HL-60 (cell line): ENCODE data around the gene FARS2.

ENCODE experiments used
- DNase-seq, 2 experiments: peaks; one replicate each; pipeline ENCODE4 v3.0.0-alpha.2; 2010 to 2020; ENCODE audit warnings: low read depth in 1 of 2, low spot score in 1 of 2
- H3K27ac ChIP-seq: fragments of 250-450 bp; sonication (Bioruptor Pico); replicated peaks from 2 replicates; pipeline ENCODE4 v1.5.1; 2020; ENCODE audit warnings: mild to moderate bottlenecking, moderate library complexity
- H3K27me3 ChIP-seq: fragments of 250-450 bp; sonication (Bioruptor Pico); 2 replicates; pipeline ENCODE4 v1.5.1; 2021; ENCODE audit warnings: mild to moderate bottlenecking, moderate library complexity; ENCODE audit not compliant: insufficient read depth, poor library complexity, severe bottlenecking
- H3K4me3 ChIP-seq: replicated peaks from 2 replicates; pipeline ENCODE4 v1.5.1; 2011; ENCODE audit warnings: mild to moderate bottlenecking, control low read depth, low read length; ENCODE audit not compliant: insufficient read depth
- GABPA ChIP-seq: IDR thresholded peaks from 2 replicates; pipeline ENCODE4 v1.6.1; 2012; ENCODE audit warnings: low read depth
- POLR2AphosphoS5 ChIP-seq: IDR thresholded peaks from 2 replicates; pipeline ENCODE4 v1.6.1; 2012; ENCODE audit warnings: low read depth
- SPI1 ChIP-seq: IDR thresholded peaks from 2 replicates; pipeline ENCODE4 v1.6.1; 2012; ENCODE audit warnings: low read depth, mild to moderate bottlenecking, borderline replicate concordance
- TF ChIP-seq, protein P1 (sequence below): IDR thresholded peaks from 2 replicates; pipeline ENCODE4 v1.6.1; 2012; ENCODE audit warnings: low read depth; ENCODE audit not compliant: insufficient replicate concordance
- TF ChIP-seq, protein P2 (sequence below): IDR thresholded peaks from one replicate; pipeline ENCODE4 v1.5.1; 2011; ENCODE audit warnings: low read length, control low read depth, inconsistent platforms; ENCODE audit not compliant: insufficient read depth

Gene FARS2

GRCh38 chr6:5731435-5731834, 470.1 kb downstream of the FARS2 start:
- Histone ChIP-seq H3K27me3 (no peaks in the 10 kb centered on the region), H3K27ac (no peak overlapping the region), H3K4me3 (no peak overlapping the region)
- DNase-seq, result no peak
- TF ChIP-seq SPI1 (no peak), GABPA (no peak), POLR2AphosphoS5 (no peak)
- TF ChIP-seq, protein P1, sequence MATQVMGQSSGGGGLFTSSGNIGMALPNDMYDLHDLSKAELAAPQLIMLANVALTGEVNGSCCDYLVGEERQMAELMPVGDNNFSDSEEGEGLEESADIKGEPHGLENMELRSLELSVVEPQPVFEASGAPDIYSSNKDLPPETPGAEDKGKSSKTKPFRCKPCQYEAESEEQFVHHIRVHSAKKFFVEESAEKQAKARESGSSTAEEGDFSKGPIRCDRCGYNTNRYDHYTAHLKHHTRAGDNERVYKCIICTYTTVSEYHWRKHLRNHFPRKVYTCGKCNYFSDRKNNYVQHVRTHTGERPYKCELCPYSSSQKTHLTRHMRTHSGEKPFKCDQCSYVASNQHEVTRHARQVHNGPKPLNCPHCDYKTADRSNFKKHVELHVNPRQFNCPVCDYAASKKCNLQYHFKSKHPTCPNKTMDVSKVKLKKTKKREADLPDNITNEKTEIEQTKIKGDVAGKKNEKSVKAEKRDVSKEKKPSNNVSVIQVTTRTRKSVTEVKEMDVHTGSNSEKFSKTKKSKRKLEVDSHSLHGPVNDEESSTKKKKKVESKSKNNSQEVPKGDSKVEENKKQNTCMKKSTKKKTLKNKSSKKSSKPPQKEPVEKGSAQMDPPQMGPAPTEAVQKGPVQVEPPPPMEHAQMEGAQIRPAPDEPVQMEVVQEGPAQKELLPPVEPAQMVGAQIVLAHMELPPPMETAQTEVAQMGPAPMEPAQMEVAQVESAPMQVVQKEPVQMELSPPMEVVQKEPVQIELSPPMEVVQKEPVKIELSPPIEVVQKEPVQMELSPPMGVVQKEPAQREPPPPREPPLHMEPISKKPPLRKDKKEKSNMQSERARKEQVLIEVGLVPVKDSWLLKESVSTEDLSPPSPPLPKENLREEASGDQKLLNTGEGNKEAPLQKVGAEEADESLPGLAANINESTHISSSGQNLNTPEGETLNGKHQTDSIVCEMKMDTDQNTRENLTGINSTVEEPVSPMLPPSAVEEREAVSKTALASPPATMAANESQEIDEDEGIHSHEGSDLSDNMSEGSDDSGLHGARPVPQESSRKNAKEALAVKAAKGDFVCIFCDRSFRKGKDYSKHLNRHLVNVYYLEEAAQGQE, result no peak
- TF ChIP-seq, protein P2, sequence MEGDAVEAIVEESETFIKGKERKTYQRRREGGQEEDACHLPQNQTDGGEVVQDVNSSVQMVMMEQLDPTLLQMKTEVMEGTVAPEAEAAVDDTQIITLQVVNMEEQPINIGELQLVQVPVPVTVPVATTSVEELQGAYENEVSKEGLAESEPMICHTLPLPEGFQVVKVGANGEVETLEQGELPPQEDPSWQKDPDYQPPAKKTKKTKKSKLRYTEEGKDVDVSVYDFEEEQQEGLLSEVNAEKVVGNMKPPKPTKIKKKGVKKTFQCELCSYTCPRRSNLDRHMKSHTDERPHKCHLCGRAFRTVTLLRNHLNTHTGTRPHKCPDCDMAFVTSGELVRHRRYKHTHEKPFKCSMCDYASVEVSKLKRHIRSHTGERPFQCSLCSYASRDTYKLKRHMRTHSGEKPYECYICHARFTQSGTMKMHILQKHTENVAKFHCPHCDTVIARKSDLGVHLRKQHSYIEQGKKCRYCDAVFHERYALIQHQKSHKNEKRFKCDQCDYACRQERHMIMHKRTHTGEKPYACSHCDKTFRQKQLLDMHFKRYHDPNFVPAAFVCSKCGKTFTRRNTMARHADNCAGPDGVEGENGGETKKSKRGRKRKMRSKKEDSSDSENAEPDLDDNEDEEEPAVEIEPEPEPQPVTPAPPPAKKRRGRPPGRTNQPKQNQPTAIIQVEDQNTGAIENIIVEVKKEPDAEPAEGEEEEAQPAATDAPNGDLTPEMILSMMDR, result no peak

DNA sequence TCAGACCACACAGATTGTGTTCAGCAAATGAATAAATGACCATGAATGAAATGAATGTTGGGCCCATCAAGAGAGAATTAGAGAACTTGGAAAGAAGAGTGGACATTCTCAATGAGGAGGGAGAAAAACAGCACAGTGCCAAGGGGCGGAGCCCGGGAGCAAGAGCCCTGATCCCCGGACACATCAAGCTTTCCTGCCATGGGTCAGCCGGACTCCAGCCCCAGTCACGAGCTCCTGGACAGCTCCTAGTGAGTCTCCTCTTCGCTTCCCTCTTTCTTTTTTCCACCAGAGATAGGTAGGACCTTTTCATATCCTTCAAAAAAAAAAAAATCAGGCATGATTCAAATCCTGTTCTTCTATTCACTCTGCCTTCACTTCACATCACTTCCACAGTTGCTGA, 471.2 kb downstream of the FARS2 start:
- Histone ChIP-seq H3K4me3 (no peak overlapping the region), H3K27ac (no peak overlapping the region), H3K27me3 (no peaks in the 10 kb centered on the region)
- DNase-seq, result no peak
- TF ChIP-seq, protein P1, result no peak
- no peak for TF ChIP-seq SPI1
- no peak for TF ChIP-seq POLR2AphosphoS5
- TF ChIP-seq, protein P2, result no peak
- no peak for TF ChIP-seq GABPA

DNA sequence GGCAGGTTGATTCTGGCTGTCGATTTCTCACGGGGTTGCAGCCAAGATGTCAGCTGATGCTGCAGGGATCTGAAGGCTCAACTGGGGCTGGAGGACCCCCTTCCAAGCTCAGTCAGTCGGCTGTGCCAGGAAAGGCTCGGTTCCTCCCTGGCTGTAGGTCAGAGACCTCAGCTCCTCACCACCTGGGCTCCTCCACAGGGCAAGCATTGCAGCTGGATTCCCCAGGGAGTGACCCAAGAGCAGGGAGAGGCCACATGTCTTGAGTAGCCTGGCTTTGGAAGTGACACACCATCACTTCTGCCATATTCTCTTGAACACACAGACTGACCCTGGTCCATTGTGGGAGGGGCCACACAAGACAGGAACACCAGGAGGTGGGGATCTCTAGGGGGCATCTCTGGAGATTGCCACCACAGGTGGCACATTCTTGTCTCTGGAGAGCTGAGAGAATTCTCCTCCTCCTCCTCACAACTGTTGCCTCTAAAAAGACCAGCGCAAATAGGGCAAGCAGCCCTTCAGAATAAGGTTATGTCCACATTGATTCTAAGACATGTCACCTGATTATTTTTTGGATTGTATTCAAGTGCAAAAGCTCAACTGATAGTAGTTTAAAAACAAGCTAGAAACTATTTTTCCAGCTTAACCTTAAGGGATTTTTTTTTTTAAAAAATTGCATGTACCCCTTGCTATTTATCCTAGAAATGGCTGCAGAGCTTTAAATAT, 474.9 kb downstream of the FARS2 start:
- Histone ChIP-seq H3K27ac (no peak overlapping the region), H3K4me3 (no peak overlapping the region), H3K27me3 (no peaks in the 10 kb centered on the region)
- TF ChIP-seq GABPA (no peak), SPI1 (no peak), POLR2AphosphoS5 (no peak)
- TF ChIP-seq, protein P2, result no peak
- TF ChIP-seq, protein P1, result no peak
- DNase-seq, result no peak
